H4 (cell line): ENCODE results near the gene GAPDH. TPM values are rescaled to one million over a fixed set of nuclear protein-coding genes. Genes with fewer than 3 reads are reported as not detected.
A peak's percentile ranks its signal among the peaks of the same experiment; 100 is the strongest.
"Not testable (repeated sequence)": the region's sequence is repeated elsewhere in the genome, so short reads cannot be mapped to it uniquely, and the experiment has no call there.

ENCODE experiments used
- DNase-seq: peaks from one replicate; pipeline ENCODE4 v3.0.0-alpha.2; 2015; ENCODE audit warnings: low spot score
- total RNA-seq: library from RNA; depleted of rRNA; stranded (reverse); fragments of >200 nt; shearing (Covaris generic); gene quantifications from 2 replicates; pipeline ENCODE4 v1.2.3, GENCODE V29; 2014

GAPDH gene
- total RNA-seq, 1 experiment from 2014 or later: 11,555 TPM

DNA sequence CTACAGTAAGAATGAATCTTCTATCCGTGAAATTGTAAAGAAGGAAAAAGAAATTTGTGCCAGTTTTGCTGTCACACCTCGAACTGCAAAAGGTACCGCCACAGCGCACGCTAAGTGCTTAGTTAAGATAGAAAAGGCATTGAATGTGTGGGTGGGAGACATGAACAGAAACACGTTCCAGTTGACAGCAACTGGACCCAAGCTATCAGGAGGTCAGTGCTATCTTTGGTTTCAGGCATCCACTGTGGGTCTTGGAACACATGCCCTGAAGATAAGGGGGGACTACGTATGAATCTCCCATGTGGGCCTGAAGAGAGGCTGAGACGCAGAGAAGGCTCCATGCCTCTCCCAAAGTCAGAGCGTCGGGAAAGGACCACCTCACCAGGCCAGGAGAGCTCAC, 11.7 kb downstream of the GAPDH start:
- DNase-seq: no peak

DNA sequence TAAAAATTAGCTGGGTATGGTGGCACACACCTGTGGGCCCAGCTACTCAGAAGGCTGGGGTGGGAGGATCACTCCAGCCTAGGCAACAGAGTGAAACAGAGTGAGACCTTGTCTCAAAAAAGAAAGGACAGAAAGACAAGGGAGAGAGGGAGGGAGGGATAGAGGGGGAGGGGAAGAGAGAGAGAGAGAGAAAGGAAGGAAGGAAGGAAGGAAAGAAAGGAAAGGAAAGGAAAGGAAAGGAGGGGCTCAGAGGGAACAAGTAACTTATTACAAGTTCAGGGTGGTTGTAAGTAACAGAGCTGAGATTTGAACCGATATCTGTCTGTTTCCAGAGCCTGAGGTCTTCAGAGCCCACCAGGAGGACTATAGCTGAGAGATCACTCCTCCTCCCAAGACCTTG, 13.2 kb downstream of the GAPDH start:
- DNase-seq: no peak

DNA sequence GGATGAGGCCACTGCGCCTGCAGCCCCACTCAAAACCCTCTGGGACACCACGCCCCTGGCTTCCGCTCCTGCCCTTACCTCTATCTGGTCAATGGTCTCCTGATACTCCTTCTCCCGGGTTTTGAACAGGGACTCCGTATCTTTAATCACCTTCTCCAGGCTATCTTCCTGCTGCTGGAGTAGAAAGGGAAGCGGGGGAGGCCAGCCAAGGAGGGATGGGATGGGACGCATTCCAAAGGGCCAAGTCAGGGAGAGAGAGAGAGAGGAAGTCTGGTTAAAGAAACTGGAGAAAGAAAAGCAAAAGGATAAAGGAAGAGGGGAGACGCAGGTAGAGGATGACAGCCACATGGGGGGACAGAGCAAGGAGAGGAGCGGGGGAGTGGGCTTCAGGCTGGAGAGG, 13.7 kb downstream of the GAPDH start:
- no peak for DNase-seq

DNA sequence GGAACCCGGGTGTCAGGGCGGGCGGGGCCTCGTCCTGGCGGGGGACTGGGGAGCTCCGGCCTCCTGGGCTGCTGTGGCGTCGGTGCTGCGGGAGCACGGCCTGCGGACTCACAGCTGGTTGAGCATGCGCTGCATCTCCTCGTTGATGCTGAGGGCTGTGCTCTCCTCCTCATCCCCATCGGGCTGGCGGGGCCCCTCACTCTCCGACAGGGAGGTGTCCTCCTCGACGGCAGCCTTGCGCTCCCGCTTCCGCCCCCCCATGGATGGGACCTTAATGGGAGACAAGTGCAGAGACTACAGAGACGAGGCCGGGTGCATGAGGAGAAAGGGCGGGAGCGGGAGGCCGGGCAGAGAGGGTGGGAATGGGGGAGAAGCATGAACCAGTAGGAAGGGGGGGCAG, 14.2 kb downstream of the GAPDH start:
- no peak for DNase-seq

DNA sequence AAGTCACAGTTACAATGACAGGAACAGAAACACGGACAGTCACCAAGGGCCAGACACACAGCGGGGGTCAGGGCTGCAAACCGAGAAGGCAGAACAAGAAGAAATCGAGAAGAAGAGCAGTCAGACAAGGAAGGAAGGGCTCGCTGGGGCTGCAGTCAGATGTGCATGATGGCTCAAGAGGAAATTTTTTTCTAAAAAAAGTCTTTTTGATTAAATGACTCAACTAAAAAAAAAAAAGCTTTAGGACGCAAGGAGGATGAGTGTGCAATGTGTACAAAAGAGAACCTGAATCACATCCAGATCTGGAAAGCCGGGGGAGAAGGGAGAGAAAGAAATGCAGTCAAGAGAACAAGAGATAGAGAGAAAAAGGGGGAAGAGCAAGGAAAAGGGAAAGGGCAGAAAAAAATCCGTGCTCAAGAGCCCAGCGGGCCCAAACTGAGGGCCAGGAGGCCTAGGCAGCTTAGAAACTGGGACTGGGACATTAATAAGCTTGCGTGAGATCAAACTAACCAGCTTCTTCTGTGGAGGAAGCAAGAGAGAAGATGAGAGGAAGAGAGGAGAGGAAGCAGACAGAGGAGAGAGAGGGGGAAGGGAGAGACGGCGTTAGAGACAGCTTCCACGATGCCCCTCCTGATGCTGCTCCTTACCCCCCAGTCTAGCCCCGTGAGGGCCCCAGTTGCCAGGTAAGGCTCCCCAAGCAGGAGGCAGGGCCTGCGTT, 14.8 kb downstream of the GAPDH start:
- DNase-seq: no peak

DNA sequence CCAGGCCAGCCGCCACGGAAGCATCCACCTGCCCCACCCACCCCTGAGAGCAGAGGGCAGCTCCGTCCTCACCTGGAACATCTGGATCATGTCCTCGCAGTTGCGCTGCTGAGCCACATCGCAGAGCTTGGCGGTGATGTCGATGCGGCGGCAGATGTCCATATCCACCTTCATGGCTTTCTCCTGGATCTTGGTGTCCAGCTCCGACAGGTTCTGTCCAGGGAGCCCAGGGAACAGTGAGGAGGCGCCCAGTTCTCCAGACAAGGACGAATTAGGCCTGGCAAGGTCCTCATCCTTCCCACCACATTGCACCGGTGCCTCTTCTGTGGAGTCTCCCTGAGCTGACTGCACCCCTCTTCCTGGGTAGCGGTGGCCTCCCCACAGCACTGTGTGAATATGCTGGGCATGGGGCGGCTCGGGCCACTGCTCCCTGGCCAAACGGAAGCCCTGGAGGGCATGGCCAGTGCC, 15.4 kb downstream of the GAPDH start:
- DNase-seq: no peak

DNA sequence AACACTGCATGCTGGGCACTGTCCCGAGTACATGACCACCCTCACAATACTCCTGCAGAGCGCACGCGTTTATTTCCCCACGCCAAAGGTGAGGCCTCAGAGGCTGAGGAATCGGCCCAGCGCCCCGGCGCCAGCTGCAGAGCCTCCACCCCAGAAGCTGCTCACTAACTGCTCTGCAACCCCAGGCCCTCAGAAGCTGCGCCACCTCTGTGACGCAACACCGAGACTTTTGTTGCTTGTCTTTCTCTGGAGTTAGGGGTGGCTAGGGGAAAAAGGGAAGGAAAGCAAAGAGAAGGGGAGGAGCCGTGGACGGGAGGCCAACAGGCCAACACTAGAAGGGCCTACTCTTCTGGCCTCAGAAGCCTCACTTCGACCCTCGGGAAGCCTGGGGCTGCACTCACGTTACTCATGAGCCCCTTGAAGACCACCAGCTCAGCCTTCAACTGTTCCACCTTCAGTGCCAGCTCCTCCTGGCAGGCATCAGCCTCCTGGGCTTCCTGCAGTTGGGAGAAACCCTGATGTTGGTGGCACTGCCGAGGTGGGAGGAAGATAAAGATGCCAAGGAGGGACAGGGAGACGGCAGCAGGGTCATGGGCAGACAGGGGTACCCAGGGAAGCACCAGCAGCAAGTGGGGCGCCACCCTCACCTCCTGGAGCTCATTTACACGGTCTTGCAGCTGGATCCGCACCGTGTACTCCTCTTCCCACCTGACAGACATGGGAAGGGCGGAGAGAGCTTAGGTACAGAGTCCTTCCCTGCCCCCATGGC, 16.2 kb downstream of the GAPDH start:
- no peak for DNase-seq

DNA sequence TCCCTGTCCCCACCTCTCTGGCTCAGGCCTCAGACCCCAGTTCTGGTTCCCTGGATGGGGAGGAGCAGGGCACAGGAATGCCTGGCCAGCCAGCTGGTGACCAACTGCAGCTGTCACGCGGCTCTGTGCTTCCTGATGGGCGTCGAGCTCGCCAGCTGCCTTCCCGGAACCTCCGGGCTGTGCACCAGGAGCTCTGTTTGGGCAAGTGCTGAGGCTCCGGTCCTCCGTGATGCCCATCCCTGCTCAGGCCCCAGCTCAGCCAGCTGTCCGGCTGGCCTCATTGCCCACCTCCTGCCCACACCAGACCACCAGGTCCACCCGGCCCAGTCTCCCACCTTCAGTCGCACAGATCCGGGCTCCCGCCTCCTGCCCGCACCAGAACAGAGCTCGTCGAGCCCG, 16.7 kb downstream of the GAPDH start:
- no peak for DNase-seq

DNA sequence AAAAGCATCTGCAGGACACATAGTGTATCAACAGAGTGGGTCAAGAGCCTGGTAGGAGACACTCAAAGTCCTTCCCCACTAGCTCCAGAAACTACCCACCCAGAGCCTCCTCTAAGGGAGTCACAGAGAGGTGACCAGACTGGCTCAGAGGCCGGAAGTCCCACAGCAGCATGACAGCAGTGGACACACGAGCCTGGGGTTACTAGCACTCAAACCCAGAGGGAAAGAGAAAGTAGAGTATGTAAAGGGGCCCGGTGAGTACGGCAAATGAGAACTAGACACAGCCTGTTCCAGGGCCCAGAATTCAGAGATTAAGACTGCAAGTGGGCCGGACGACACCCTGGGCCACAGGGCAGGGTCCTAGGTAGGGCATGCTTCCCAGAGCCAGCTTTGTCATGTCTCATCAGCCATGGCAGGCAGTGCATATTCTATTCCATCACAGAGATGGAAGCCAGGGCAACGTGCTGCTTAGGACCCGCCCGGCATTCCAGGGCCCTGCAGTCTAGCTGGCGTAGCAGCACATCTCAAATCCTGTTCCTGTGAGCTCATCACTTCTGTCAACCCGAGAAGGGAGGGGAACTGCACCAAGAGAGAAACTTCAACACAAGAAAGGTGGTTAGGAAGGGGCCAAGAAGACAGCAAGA, 17.3 kb downstream of the GAPDH start:
- no peak for DNase-seq

DNA sequence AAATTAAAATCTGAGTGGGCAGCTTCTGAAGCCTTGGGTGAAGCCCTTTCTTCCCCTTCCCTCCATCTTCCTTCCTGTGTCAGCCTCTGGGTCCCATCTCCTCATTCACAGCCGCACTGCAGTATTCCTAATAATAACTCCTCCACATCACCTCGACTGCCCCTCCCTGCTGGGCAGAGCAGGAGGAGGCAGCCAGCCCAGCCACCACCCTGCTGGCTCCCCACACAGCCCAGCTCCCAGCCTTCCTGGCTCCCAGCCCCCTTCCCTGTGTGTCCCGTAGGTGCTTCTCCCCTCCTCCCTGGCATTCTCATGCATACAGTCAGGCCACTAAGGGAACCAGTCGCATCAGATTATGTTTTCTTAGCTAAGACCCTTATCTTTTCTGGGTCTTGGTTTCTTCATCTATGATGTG, 17.8 kb downstream of the GAPDH start:
- peak; percentile 53 for DNase-seq

DNA sequence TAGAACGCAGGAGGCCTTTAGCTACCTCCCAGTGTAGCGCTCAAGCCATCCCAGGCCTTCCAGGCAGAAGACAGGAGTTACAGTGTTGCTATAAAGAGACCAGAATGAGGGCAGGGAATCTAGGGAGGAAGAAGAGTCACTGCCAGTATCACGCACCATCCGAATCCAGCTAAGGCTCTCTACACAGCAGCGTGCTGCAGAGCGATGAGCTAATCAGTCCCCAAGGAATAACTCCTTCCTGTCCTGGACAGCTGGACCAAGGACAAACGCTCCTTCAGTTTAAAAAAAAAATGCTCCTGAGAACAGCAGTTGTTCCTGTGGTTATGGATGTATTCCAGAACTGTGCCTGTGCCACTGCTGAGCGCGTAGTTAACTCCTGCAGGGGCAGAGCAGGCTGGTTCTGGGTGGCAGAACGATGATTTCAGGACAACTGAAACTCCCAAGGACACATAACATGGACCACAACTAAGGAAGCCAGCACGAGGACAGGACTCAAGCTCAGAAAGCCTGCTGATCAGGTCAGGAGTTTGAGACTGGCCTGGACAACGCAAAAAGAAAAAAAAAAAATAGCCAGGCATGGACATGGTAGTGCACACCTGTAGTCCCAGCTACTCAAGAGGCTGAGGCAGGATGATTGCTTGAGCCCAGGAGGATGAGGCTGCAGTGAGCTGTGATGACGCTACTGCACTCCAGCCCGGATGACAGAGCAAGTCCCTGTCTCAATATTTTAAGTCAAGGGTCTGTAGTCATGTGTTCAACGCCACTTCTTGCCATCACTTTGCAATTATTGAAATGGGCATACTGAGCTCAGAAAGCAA, 18.9 kb downstream of the GAPDH start:
- DNase-seq: peak; percentile 97

DNA sequence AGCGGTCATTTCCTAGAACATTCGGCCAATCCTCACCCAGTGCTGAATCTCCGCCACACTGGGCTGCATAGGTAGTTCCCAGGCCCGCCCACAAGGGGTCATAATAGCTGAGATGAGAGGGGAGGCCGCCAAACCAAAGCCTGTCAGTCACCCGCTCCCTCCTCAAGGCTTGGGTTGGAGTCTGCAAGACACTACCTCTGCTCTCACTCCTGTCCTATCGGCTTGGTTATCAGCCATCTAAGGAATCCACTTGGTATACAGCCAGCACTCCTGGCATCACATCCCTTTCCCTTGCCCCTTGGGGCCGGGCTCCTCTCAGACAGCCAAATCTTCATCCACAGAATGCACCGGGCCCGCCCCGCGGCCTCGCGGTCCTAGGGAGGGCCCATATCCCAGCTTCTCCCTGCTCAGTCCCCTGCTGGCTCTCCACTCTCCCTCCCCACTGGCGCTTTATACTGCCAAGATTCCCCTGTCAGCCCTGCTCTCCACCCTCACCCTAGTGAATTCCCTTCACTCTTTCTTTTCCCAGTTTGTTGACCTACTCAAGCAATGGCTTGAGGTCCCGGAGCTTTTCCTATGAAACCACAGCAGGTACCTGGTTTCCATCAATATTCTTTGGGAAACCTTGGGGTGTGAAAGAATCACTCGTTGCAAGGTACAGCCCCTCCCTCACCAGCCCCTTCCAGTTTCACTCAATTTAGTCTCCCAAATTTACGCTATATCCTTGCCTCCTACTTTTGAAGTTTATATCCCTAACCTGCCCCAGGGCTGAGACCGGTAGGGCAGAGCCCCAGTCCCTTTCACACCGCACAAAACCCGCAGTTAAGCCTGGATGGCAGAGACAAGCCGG, 20.1 kb downstream of the GAPDH start:
- DNase-seq: peak; percentile 86

DNA sequence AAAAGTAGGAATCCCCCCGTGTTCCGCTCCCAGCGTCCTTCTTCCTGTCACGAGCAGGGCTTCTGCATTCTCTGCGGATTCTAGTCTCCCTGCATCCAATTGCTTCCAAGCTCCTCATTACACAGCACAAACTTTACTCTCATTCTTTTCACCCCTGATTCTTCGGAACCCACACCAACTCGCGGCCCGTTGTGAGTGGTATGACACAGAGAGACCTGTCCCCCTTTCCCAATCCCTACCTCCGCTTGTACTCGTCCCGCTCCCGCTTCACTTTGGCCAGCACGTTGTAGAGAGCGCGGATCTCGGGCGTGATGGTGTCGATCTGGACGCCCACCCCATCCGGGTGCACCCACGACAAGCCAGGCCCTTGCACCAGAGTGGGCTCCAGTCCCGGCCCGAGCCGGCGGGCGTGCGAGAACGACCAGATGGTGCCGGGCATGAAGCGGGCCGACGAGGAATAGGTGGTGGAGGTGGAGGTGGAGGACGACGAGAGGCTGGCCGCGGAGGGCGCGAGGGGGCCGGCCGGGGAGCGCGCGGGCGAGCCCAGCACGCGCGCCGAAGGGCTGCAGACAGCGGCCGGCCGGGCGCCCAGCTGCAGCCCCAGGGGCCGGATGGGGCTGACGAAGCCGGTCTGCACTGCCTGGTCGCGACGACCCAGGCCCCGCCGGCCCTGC, 20.8 kb downstream of the GAPDH start:
- DNase-seq: no peak

DNA sequence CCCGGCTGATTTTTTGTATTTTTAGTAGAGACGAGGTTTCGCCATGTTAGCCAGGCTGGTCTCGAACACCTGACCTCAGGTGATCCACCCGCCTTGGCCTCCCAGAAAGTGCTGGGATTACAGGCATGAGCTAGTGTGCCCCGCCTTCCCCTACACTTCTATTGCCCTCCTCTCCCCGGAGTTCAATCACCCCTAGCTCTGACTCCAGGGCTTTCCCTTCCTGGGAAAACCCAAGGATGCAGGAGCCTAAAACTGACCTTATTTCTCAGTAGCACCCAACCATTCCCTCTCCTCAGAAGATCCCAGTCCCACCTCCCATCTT, 22.1 kb downstream of the GAPDH start:
- not testable (repeated sequence) for DNase-seq

DNA sequence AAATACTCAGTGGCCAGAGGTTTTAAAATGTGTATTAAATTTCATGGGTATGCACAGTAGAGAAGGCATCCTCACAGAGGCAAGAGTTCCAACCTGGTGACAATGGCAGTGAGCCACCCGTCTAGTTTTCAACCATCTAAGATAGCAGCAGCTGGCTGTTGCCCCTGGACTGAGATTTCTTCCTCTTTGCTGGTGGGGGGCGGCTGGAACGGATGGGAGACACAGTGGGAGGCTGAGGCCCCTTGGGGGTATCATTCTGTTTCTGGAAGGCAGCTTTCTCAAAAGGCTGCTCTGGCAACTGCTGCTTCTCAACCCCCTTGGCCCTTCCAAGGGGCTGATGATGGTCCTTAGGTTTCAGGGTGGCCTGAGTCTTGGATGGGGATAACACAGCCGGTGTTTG, 22.5 kb downstream of the GAPDH start:
- no peak for DNase-seq

DNA sequence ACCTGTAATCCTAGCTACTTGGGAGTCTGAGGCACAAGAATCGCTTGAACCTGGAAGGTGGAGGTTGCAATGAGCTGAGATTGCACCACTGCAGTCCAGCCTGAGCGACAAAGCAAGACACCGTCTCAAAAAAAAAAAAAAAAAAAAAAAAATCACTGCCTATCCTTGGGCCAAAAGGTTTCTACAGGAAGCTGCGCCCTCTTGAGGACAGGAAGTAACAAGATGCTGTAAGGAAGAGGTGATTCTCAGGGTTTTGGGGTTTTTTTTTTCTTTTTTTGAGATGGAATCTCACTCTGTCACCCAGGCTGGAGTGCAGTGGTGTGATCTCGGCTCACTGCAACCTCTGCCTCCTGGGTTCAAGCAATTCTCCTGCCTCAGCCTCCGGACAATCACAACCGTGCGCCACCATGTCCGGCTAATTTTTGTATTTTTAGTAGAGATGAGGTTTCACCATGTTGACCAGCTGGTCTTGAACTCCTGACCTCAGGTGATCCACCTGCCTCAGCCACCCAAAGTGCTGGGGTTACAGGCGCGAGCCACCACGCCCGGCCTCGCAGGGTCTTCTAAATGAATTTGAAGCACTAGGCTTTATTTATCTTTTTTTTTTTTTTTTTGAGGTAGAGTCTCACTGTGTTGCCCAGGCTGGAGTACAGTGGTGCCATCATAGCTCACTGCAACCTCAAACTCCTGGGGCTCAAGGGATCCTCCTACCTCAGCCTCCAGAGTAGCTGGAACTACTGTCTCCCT, 23.9 kb downstream of the GAPDH start:
- peak; percentile 87 for DNase-seq

DNA sequence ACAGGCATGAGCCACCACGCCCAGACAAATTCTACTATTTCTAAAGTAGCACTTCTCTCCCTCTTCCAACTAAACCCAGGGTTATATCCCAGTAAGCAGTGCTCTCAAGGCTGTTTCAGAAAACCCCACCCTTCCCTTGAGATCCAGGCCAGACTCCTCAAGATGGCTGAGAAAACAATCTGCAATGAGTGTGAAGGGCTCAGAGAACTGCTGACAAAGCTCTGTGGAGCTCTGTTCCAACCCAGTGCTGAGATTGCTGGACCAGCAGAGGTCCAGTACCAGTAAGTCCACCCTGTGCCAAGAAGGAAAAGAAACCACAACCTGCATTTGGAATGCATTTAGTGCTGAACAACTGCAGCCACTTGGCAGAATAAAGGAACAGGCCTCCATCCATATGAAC, 25.2 kb downstream of the GAPDH start:
- DNase-seq: no peak

DNA sequence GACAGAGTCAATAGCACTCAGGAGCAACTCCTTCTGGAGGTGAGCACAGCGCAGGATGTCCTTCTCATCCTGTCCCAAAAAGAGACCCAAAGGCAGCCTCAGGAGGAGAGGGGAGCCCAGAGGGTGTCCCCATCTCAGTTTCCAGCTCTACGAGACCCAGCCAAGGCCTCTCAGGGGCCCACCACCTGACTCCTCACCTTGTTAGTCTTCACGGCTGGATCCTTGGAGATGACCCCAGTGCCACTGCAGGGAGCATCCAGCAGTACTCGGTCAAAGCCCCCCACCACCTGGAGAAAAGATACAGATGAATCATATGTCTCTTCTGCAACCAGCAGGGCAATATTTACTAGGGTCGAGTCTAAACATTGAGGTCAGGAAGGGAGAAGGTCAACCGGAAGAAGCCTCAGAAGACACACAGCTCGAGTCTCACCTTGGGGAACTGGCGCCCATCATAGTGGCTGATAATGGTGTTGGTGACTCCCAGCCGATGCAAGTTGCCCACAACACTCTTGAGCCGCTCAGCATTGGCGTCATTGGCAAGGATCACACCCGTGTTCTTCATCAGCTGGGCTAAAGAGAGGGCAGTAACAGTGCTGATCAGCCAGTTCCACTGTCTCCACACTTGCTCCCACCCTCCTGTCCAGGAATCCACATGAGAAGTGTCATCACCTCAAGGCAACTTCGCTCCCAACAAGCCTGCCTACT, 26.3 kb downstream of the GAPDH start:
- DNase-seq: no peak

DNA sequence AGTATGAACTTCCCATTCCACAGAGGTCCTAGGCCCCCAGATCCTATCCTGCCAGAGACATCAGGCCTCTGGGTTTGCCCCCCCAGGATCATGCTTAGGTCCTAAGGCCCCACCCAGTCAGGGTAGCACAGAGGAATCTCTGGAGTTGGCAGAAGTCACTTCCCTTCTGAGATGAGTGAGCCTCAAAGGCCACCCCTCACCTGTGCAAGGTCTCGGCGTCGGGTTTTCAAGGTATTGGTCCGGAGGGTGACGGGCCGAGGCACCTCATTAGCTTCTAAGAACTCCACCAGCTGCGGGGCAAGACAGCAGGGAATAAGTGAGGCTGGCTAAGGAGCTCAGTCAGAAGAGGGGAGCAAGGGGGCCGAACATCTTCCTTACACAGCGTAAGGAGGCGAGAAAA, 28.6 kb downstream of the GAPDH start:
- no peak for DNase-seq
